Hepatocyte (in vitro differentiated cells): ENCODE data around the gene FNDC3B. TPM values are rescaled to one million over a fixed set of nuclear protein-coding genes. Genes with fewer than 3 reads are reported as not detected.
A peak's percentile ranks its signal among the peaks of the same experiment; 100 is the strongest.

Experiments
- DNase-seq: peaks from one replicate; pipeline ENCODE4 v3.0.0-alpha.2; 2016; ENCODE audit warnings: low spot score
- H2AFZ ChIP-seq: fragments of 200-600 bp; sonication (generic); 2 replicates; pipeline ENCODE4 v1.6.0; 2016; ENCODE audit warnings: antibody characterized with exemption, mild to moderate bottlenecking
- H3K27ac ChIP-seq: fragments of 200-600 bp; sonication (generic); 2 replicates; pipeline ENCODE4 v1.5.1; 2016; ENCODE audit warnings: mild to moderate bottlenecking
- H3K27me3 ChIP-seq: fragments of 200-600 bp; sonication (generic); 2 replicates; pipeline ENCODE4 v1.6.1; 2016
- H3K36me3 ChIP-seq: fragments of 200-600 bp; sonication (generic); replicated peaks from 2 replicates; pipeline ENCODE4 v1.5.1; 2016; ENCODE audit warnings: low read depth; ENCODE audit not compliant: insufficient read depth
- H3K4me1 ChIP-seq: fragments of 200-600 bp; sonication (generic); 2 replicates; pipeline ENCODE4 v1.5.1; 2016; ENCODE audit warnings: mild to moderate bottlenecking, moderate library complexity; ENCODE audit not compliant: insufficient read depth
- H3K4me2 ChIP-seq: fragments of 200-600 bp; sonication (generic); 2 replicates; pipeline ENCODE4 v1.6.0; 2016
- H3K4me3 ChIP-seq: fragments of 200-600 bp; sonication (generic); 2 replicates; pipeline ENCODE4 v1.5.1; 2016; ENCODE audit warnings: mild to moderate bottlenecking
- H3K79me2 ChIP-seq: fragments of 200-600 bp; sonication (generic); 2 replicates; pipeline ENCODE4 v1.6.0; 2017; ENCODE audit warnings: mild to moderate bottlenecking
- H3K9me2 ChIP-seq: fragments of 200-600 bp; sonication (generic); replicated peaks from 2 replicates; pipeline ENCODE4 v1.6.0; 2017; ENCODE audit warnings: mild to moderate bottlenecking; ENCODE audit not compliant: insufficient read depth
- H3K9me3 ChIP-seq: fragments of 200-600 bp; sonication (generic); 2 replicates; pipeline ENCODE4 v1.5.1; 2016; ENCODE audit warnings: low read depth, mild to moderate bottlenecking
- H4K20me1 ChIP-seq: fragments of 200-600 bp; sonication (generic); 2 replicates; pipeline ENCODE4 v1.6.0; 2016; ENCODE audit warnings: mild to moderate bottlenecking; ENCODE audit not compliant: insufficient read depth, poor library complexity, severe bottlenecking
- CTCF ChIP-seq: fragments of 200-600 bp; sonication (generic); IDR thresholded peaks from 2 replicates; pipeline ENCODE4 v1.5.1; 2016; ENCODE audit warnings: antibody characterized with exemption, mild to moderate bottlenecking; ENCODE audit not compliant: poor library complexity
- EZH2 ChIP-seq: fragments of 200-600 bp; sonication (generic); IDR thresholded peaks from 2 replicates; pipeline ENCODE4 v1.6.1; 2016; ENCODE audit warnings: antibody characterized with exemption, mild to moderate bottlenecking, borderline replicate concordance
- EZH2phosphoT487 ChIP-seq: fragments of 200-600 bp; sonication (generic); IDR thresholded peaks from one replicate; pipeline ENCODE4 v1.6.1; 2018; ENCODE audit warnings: antibody characterized with exemption, mild to moderate bottlenecking, low read depth, moderate library complexity; ENCODE audit not compliant: unreplicated experiment, severe bottlenecking
- WGBS: methylation state at CpG from one replicate; pipeline ENCODE4 v1.1.6; 2016; ENCODE audit warnings: low lambda C conversion rate; ENCODE audit errors: missing lambda C conversion rate; 5-methylcytosine and 5-hydroxymethylcytosine counted together
- polyA plus RNA-seq: library from polyadenylated mRNA; unstranded; fragments of >200 nt; fragmentation: Nextera tagmentation; extraction: Ambion mirVana; gene quantifications from 2 replicates; pipeline ENCODE4 v1.2.1, GENCODE V29; 2016
- total RNA-seq: library from RNA; depleted of rRNA; stranded (reverse); fragments of >200 nt; gene quantifications from 2 replicates; pipeline ENCODE4 v1.2.3, GENCODE V29; 2014

The FNDC3B gene
- total and polyA plus RNA-seq, 2 experiments from 2014 or later: 61.2 to 113 TPM

DNA sequence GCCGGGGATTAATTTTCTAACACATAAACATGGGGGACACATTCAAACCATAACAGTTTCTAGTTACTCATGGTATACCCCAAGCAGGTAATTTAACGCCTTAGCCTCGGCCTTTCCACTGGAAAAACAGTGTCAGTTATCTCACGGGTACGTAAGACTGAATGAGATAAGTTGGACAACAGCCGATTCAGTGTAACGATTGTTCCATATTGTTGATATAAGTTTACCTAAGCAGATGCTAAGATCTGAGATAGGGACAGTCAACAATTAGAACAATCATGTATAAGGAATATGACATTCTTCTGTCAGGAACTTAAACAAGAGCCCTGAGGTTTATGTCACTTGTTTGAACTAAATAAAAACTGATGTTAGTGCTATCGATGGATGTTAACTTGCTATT is 278.1 kb downstream of the FNDC3B start:
- TF ChIP-seq EZH2phosphoT487 (no peak), CTCF (no peak), EZH2 (no peak)
- Histone ChIP-seq H3K36me3 (no peaks in the 10 kb centered on the region), H3K4me1 (peaks cover 20% of the 10 kb centered on the region), H3K9me2 (no peaks in the 10 kb centered on the region), H3K9me3 (no peaks in the 10 kb centered on the region), H3K4me3 (no peak overlapping the region), H3K27ac (peak overlapping the region; percentile 53), H2AFZ (no peak overlapping the region), H4K20me1 (peaks cover 3% of the 10 kb centered on the region), H3K4me2 (no peak overlapping the region), H3K79me2 (peaks cover 19% of the 10 kb centered on the region), H3K27me3 (no peaks in the 10 kb centered on the region)
- WGBS: 71% methylated on average over 8 of the region's 8 CpGs
- DNase-seq: no peak

DNA sequence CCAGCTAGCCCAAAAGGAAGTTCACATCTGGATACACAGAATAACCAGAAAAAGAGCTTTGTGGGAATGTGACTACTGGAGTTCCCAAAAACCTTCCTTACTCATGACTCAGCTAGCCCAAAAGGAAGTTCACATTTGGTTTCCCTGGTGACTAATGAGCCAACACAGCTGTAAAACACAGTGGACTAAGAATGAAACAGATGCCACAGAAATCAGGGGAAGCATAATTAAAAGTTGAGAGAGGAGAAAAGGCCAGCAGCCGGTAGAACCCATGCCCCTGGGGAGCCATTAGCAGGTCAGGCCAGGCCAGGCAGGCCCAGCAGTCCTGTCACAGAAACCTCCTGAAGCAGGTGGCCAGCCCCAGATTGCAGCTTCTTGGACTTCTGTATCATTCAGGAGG is 278.6 kb downstream of the FNDC3B start:
- TF ChIP-seq EZH2: no peak
- TF ChIP-seq EZH2phosphoT487: no peak
- no peak for TF ChIP-seq CTCF
- peaks cover 19% of the 10 kb centered on the region for H3K79me2 ChIP-seq
- H2AFZ ChIP-seq: no peak overlapping the region
- peaks cover 20% of the 10 kb centered on the region for H3K4me1 ChIP-seq
- H3K27me3 ChIP-seq: no peaks in the 10 kb centered on the region
- H4K20me1 ChIP-seq: peaks cover 3% of the 10 kb centered on the region
- no peak overlapping the region for H3K4me2 ChIP-seq
- no peak overlapping the region for H3K4me3 ChIP-seq
- no peaks in the 10 kb centered on the region for H3K36me3 ChIP-seq
- DNase-seq: no peak
- H3K9me3 ChIP-seq: no peaks in the 10 kb centered on the region
- H3K27ac ChIP-seq: peak overlapping the region; percentile 53
- no peaks in the 10 kb centered on the region for H3K9me2 ChIP-seq
- 23% methylated on average over 1 of the region's 1 CpG for WGBS

DNA sequence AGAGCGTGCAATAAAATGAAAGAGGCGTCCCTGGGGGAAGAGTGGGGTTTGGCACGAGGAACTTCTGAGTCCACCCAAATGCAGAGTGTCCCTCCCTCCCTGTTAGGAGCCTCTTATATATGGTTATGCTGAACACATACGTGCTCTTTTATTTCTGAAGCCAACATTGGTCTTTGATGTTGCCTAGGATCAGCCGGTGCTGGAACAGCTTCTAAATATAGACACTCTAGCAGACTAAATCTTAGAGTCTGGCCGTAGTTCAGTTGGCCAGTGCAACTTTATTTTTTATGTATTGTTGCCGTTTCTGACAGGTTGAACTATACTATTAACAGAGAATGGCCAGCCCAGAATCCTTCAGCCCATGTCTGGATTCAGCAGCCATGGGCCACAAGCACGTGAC is 280.2 kb downstream of the FNDC3B start:
- DNase-seq: no peak
- Histone ChIP-seq H3K36me3 (no peaks in the 10 kb centered on the region), H4K20me1 (no peaks in the 10 kb centered on the region), H3K27ac (no peak overlapping the region), H3K4me1 (peaks cover 10% of the 10 kb centered on the region), H3K4me2 (no peak overlapping the region), H2AFZ (no peak overlapping the region), H3K79me2 (peaks cover 16% of the 10 kb centered on the region), H3K9me2 (no peaks in the 10 kb centered on the region), H3K4me3 (no peak overlapping the region), H3K9me3 (no peaks in the 10 kb centered on the region), H3K27me3 (no peaks in the 10 kb centered on the region)
- TF ChIP-seq EZH2phosphoT487: no peak
- no peak for TF ChIP-seq EZH2
- TF ChIP-seq CTCF: no peak
- 90% methylated on average over 8 of the region's 8 CpGs for WGBS

DNA sequence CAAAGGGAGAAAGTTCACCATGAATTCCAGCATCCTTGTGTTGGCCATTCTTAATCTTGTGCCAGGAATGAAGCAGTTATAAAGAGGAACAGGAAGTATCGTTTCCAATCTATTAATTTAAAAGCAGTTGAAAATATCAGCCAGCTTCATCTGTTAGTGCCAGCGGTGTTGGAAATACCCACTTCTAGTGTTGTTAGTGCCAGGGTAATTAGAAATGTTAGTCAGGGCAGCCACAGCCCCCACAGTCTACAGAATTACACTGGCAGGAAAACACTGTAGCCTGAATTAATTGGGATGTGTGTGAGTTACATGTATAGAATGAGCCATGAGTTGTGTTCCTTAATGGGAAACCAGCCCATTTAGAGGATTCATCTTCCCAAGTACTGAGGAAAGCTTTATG is 281.1 kb downstream of the FNDC3B start:
- no peaks in the 10 kb centered on the region for H3K36me3 ChIP-seq
- no peak overlapping the region for H3K4me2 ChIP-seq
- TF ChIP-seq CTCF (no peak), EZH2 (no peak), EZH2phosphoT487 (no peak)
- no peak for DNase-seq
- H3K9me2 ChIP-seq: no peaks in the 10 kb centered on the region
- H3K4me3 ChIP-seq: no peak overlapping the region
- 100% methylated on average over 2 of the region's 2 CpGs for WGBS
- no peaks in the 10 kb centered on the region for H4K20me1 ChIP-seq
- H3K27ac ChIP-seq: no peak overlapping the region
- H2AFZ ChIP-seq: no peak overlapping the region
- peaks cover 4% of the 10 kb centered on the region for H3K4me1 ChIP-seq
- peaks cover 16% of the 10 kb centered on the region for H3K79me2 ChIP-seq
- H3K27me3 ChIP-seq: no peaks in the 10 kb centered on the region
- H3K9me3 ChIP-seq: no peaks in the 10 kb centered on the region
